ENCODE results near the gene DTX3. TPM values are rescaled to one million over a fixed set of nuclear protein-coding genes. Genes with fewer than 3 reads are reported as not detected.
"Not testable (repeated sequence)": the region's sequence is repeated elsewhere in the genome, so short reads cannot be mapped to it uniquely, and the experiment has no call there.

The DTX3 gene
- total RNA-seq, 1 donor from 2014 or later, result 29.9 TPM

DNA sequence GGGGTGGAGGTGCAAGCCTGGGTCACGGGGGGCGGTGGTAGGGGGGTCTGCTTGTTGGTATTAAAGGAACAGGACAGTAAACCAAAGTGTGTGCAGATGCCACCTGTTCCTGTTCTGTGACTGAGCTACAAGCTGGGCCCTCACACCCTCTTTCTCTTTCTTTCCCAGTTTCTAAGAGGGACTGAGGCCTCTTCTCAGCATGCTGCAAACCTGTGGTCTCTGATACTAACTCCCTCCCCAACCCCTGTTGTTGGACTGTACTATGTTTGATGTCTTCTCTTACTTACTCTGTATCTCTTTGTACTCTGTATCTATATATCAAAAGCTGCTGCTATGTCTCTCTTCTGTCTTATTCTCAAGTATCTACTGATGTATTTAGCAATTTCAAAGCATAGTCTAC is 20.6 kb upstream of the DTX3 start:
- TF ChIP-seq, protein P1, sequence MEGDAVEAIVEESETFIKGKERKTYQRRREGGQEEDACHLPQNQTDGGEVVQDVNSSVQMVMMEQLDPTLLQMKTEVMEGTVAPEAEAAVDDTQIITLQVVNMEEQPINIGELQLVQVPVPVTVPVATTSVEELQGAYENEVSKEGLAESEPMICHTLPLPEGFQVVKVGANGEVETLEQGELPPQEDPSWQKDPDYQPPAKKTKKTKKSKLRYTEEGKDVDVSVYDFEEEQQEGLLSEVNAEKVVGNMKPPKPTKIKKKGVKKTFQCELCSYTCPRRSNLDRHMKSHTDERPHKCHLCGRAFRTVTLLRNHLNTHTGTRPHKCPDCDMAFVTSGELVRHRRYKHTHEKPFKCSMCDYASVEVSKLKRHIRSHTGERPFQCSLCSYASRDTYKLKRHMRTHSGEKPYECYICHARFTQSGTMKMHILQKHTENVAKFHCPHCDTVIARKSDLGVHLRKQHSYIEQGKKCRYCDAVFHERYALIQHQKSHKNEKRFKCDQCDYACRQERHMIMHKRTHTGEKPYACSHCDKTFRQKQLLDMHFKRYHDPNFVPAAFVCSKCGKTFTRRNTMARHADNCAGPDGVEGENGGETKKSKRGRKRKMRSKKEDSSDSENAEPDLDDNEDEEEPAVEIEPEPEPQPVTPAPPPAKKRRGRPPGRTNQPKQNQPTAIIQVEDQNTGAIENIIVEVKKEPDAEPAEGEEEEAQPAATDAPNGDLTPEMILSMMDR (IDR thresholded peaks at IDR 0.05), result no peak
- Mint-ChIP-seq H3K4me1 (ENCODE audit: unreplicated experiment) (no peaks in the 10 kb centered on the region), H3K36me3 (ENCODE audit: unreplicated experiment) (no peaks in the 10 kb centered on the region), H3K4me3 (ENCODE audit: unreplicated experiment) (no peak overlapping the region), H3K9me3 (ENCODE audit: unreplicated experiment) (no peaks in the 10 kb centered on the region), H3K27me3 (ENCODE audit: unreplicated experiment) (peaks cover 16% of the 10 kb centered on the region), H3K27ac (ENCODE audit: unreplicated experiment) (no peak overlapping the region)
- DNase-seq (ENCODE audit: extremely low spot score, unreplicated experiment), result no peak

DNA sequence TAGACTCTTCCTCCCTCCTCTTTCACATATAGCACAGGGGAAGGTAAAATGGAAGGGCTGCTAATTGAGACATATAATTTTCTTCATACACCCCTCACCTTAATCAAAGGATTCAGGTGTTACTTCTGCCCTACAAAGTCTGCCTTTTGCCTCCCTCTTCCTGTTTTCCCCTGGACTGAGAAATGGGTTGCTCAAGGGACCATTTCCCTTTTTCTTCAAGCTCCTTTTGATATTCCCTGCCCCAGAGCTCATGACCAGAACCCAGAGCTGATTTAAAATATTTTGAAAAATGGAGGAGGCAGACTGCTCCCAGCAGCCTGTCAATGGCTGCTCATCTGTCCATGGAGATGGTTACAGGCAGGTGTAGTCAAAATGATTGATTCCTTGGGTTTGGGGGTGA is 19.9 kb upstream of the DTX3 start:
- H3K27ac Mint-ChIP-seq (ENCODE audit: unreplicated experiment), result no peak overlapping the region
- peaks cover 16% of the 10 kb centered on the region for H3K27me3 Mint-ChIP-seq (ENCODE audit: unreplicated experiment)
- TF ChIP-seq, protein P1 (IDR thresholded peaks at IDR 0.05), result no peak
- H3K4me1 Mint-ChIP-seq (ENCODE audit: unreplicated experiment), result no peaks in the 10 kb centered on the region
- H3K4me3 Mint-ChIP-seq (ENCODE audit: unreplicated experiment), result no peak overlapping the region
- no peak for DNase-seq (ENCODE audit: extremely low spot score, unreplicated experiment)
- H3K36me3 Mint-ChIP-seq (ENCODE audit: unreplicated experiment), result no peaks in the 10 kb centered on the region
- no peaks in the 10 kb centered on the region for H3K9me3 Mint-ChIP-seq (ENCODE audit: unreplicated experiment)

DNA sequence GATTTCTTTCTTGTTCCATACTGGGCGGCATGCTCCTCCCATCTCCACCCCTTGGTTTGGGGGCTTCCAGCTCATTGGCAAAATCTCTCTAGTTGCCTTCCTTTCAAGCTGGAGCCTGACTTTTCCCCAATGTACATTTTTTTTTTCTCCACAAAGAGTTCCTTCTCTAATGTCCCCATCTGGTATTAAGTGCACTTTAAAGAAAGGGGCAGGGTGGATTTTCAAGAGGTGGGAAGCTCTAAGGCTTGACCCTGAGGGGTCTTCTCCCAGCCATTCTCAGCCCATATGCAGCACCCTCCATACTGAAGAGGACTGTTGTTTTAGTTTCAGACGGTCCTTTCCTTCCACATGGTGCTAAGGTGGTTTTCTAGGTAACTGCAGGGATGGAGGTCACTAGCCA is 19.5 kb upstream of the DTX3 start:
- H3K27ac Mint-ChIP-seq (ENCODE audit: unreplicated experiment), result no peak overlapping the region
- DNase-seq (ENCODE audit: extremely low spot score, unreplicated experiment), result no peak
- H3K4me1 Mint-ChIP-seq (ENCODE audit: unreplicated experiment), result no peaks in the 10 kb centered on the region
- no peaks in the 10 kb centered on the region for H3K9me3 Mint-ChIP-seq (ENCODE audit: unreplicated experiment)
- peaks cover 16% of the 10 kb centered on the region for H3K27me3 Mint-ChIP-seq (ENCODE audit: unreplicated experiment)
- TF ChIP-seq, protein P1 (IDR thresholded peaks at IDR 0.05), result no peak
- H3K4me3 Mint-ChIP-seq (ENCODE audit: unreplicated experiment), result no peak overlapping the region
- no peaks in the 10 kb centered on the region for H3K36me3 Mint-ChIP-seq (ENCODE audit: unreplicated experiment)

DNA sequence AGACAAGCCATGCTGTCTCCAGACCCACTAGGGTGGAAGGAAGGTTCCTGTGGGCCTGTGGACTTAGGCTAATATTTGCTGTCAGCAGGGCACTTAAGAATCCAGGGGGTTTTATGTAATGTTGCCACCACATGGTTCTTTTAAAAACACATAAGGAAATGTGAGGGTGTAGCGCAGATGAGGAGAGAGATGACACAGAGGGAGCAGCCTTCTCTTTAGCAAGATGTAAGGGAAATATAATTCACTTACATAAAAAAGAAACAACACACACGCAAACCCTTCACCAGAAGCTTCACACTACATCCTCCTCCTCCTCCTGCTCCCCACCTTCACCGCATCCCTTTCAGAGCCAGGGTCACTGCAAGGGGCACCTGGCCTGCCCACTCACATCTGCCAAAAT is 18.5 kb upstream of the DTX3 start:
- Mint-ChIP-seq H3K27ac (ENCODE audit: unreplicated experiment) (no peak overlapping the region), H3K9me3 (ENCODE audit: unreplicated experiment) (no peaks in the 10 kb centered on the region), H3K36me3 (ENCODE audit: unreplicated experiment) (no peaks in the 10 kb centered on the region), H3K4me1 (ENCODE audit: unreplicated experiment) (peaks cover 7% of the 10 kb centered on the region), H3K4me3 (ENCODE audit: unreplicated experiment) (no peak overlapping the region), H3K27me3 (ENCODE audit: unreplicated experiment) (peaks cover 14% of the 10 kb centered on the region)
- TF ChIP-seq, protein P1 (IDR thresholded peaks at IDR 0.05), result no peak
- DNase-seq (ENCODE audit: extremely low spot score, unreplicated experiment), result no peak

DNA sequence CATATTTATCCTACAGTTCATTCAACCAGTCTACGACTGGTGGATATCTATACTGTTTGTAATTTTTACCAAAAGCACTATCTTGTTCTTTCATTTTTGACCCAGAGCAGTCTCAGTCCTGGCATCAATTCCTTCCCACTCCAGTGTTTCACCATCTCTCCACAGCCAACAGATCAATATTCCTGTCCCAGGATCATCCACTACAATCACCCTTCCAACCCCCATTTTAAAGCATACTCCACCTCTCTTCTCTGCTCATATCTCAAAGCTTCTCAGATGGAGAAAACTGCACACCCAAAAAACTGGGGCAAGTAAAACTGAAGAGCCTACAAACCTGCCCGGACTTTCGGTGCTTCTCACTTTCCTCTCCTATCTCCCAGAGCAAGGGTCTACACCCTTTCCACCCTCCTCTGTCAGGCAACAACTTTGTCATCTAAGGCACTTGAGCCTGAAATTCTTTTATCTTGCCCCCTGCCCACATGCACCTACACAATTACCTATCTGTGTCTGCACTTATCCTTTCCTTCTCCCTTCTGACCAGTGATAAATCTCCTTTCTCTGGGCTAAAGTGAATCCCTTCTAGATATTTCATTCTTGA is 17.7 kb upstream of the DTX3 start:
- Mint-ChIP-seq H3K27ac (ENCODE audit: unreplicated experiment) (no peak overlapping the region), H3K36me3 (ENCODE audit: unreplicated experiment) (no peaks in the 10 kb centered on the region), H3K9me3 (ENCODE audit: unreplicated experiment) (no peaks in the 10 kb centered on the region), H3K4me3 (ENCODE audit: unreplicated experiment) (no peak overlapping the region), H3K4me1 (ENCODE audit: unreplicated experiment) (peaks cover 12% of the 10 kb centered on the region), H3K27me3 (ENCODE audit: unreplicated experiment) (peaks cover 14% of the 10 kb centered on the region)
- DNase-seq (ENCODE audit: extremely low spot score, unreplicated experiment), result no peak
- TF ChIP-seq, protein P1 (IDR thresholded peaks at IDR 0.05), result no peak

DNA sequence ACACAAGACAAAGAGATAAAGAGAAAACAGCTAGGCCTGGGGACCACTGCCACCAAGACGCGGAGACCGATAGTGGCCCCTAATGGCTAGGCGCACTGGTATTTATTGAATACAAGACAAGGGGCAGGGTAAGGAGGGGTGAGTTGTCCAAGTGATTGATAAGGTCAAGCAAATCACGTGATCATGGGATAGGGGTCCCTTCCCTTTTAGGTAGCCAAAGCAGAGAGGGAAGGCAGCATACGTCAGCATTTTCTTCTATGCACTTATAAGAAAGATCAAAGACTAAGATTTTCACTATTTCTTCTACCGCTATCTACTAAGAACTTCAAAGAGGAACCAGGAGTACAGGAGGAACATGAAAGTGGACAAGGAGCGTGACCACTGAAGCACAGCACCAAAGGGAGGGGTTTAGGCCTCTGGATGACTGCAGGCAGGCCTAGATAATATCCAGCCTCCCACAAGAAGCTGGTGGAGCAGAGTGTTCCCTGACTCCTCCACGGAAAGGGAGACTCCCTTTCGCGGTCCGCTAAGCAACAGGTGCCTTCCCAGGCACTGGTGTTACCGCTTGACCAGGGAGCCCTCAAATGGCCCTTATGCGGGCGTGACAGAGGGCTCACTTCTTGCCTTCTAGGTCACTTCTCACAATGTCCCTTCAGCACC is 15.5 kb upstream of the DTX3 start:
- peaks cover 14% of the 10 kb centered on the region for H3K27me3 Mint-ChIP-seq (ENCODE audit: unreplicated experiment)
- not testable (repeated sequence) for DNase-seq (ENCODE audit: extremely low spot score, unreplicated experiment); H3K36me3 Mint-ChIP-seq (ENCODE audit: unreplicated experiment); H3K27ac Mint-ChIP-seq (ENCODE audit: unreplicated experiment); H3K9me3 Mint-ChIP-seq (ENCODE audit: unreplicated experiment)
- H3K4me1 Mint-ChIP-seq (ENCODE audit: unreplicated experiment), result peaks cover 19% of the 10 kb centered on the region
- H3K4me3 Mint-ChIP-seq (ENCODE audit: unreplicated experiment), result peak overlapping the region; percentile 23
